Thoracic aorta (tissue), 2 donors: Measurements from ENCODE around the gene NLRP12. TPM values are rescaled to one million over a fixed set of nuclear protein-coding genes. Genes with fewer than 3 reads are reported as not detected.

Experiments used
- ATAC-seq: fragments of 150-250 bp; one replicate; pipeline ENCODE4 v1.8.0; 2017; ENCODE audit warnings: low read depth; ENCODE audit not compliant: insufficient number of reproducible peaks, low FRiP score
- DNase-seq: peaks from one replicate; pipeline ENCODE4 v3.0.0-alpha.2; 2020; ENCODE audit warnings: low spot score
- H3K27ac ChIP-seq, 2 donors: fragments of 200-600 bp; sonication (generic); 1 replicate in 1 of 2; 2 replicates in 1 of 2; pipeline ENCODE4 v1.5.1; 2016; ENCODE audit warnings: mild to moderate bottlenecking in 2 of 2, moderate library complexity in 2 of 2
- H3K27me3 ChIP-seq: fragments of 200-600 bp; sonication (generic); replicated peaks from 2 replicates; pipeline ENCODE4 v1.6.0; 2016; ENCODE audit warnings: mild to moderate bottlenecking; ENCODE audit not compliant: insufficient read depth
- H3K36me3 ChIP-seq: fragments of 200-600 bp; sonication (generic); one replicate; pipeline ENCODE4 v1.5.1; 2016
- H3K4me1 ChIP-seq, 2 donors: fragments of 200-600 bp; sonication (generic); 1 replicate in 1 of 2; 2 replicates in 1 of 2; pipeline versions ENCODE4 v1.5.1 to v1.6.0; 2016; ENCODE audit warnings: low read depth in 2 of 2, mild to moderate bottlenecking in 1 of 2; ENCODE audit not compliant: control insufficient read depth in 1 of 2
- H3K4me3 ChIP-seq: fragments of 200-600 bp; sonication (generic); 2 replicates; pipeline ENCODE4 v1.5.1; 2016; ENCODE audit warnings: mild to moderate bottlenecking
- H3K9me3 ChIP-seq: fragments of 200-600 bp; sonication (generic); 2 replicates; pipeline ENCODE4 v1.5.1; 2016
- total RNA-seq, 2 donors: library from RNA; depleted of rRNA; stranded (reverse); fragments of >200 nt; gene quantifications; one replicate each; pipeline versions ENCODE4 v1.1.0 to v1.2.3, GENCODE V29; 2016
- TF ChIP-seq, protein P1 (sequence below): fragments of 200-600 bp; sonication (generic); IDR thresholded peaks from one replicate; pipeline ENCODE4 v1.5.1; 2019; ENCODE audit warnings: antibody characterized with exemption

NLRP12 gene
- total RNA-seq, 2 donors from 2014 or later = 1.4 to 3.1 TPM

DNA sequence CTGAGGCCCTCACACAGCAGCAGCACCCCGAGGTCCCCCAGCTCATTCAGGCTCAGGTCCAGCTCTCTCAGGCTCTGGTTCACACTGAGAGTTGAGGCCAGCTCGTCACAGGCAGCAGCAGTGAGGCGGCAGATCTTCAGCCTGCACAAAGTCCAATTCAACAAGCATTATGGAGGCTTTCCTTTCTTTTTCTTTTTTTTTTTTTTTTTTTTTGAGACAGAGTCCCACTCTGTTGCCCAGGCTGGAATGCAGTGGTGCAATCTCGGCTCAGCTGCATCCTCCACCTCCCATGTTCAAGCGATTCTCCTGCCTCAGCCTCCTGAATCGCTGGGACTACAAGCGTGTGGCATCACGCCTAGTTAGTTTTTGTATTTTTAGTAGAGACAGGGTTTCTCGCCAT lies 22.9 kb downstream of the NLRP12 start:
- TF ChIP-seq, protein P1, sequence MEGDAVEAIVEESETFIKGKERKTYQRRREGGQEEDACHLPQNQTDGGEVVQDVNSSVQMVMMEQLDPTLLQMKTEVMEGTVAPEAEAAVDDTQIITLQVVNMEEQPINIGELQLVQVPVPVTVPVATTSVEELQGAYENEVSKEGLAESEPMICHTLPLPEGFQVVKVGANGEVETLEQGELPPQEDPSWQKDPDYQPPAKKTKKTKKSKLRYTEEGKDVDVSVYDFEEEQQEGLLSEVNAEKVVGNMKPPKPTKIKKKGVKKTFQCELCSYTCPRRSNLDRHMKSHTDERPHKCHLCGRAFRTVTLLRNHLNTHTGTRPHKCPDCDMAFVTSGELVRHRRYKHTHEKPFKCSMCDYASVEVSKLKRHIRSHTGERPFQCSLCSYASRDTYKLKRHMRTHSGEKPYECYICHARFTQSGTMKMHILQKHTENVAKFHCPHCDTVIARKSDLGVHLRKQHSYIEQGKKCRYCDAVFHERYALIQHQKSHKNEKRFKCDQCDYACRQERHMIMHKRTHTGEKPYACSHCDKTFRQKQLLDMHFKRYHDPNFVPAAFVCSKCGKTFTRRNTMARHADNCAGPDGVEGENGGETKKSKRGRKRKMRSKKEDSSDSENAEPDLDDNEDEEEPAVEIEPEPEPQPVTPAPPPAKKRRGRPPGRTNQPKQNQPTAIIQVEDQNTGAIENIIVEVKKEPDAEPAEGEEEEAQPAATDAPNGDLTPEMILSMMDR = no peak
- Histone ChIP-seq H3K9me3 (no peaks in the 10 kb centered on the region), H3K4me1 (no peaks in the 10 kb centered on the region), H3K27me3 (no peaks in the 10 kb centered on the region), H3K4me3 (no peak overlapping the region), H3K27ac (no peak overlapping the region), H3K36me3 (no peaks in the 10 kb centered on the region)
- DNase-seq (no peak), ATAC-seq (no peak)

DNA sequence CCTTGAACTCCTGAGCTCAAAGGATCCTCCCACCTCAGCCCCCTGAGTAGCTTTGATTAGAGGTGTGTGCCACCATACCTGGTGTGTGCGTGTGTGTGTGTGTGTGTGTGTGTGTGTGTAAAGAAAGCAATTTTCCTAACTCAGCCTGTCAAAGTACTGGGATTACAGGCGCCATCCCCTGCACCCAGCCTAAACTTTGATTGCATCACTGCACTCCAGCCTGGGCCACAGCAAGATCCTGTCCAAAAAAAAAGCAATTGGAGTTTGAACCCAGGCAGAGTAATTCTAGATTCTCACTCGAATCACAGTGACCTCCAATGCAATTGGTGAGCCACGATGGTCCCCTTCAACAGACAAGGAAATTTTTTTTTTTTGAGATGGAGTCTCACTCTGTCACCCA lies 29.1 kb downstream of the NLRP12 start:
- no peaks in the 10 kb centered on the region for H3K9me3 ChIP-seq
- DNase-seq (no peak), ATAC-seq (no peak)
- TF ChIP-seq, protein P1 = no peak
- no peaks in the 10 kb centered on the region for H3K36me3 ChIP-seq
- no peak overlapping the region for H3K27ac ChIP-seq
- H3K4me1 ChIP-seq = no peaks in the 10 kb centered on the region
- H3K27me3 ChIP-seq = no peaks in the 10 kb centered on the region
- H3K4me3 ChIP-seq = no peak overlapping the region

DNA sequence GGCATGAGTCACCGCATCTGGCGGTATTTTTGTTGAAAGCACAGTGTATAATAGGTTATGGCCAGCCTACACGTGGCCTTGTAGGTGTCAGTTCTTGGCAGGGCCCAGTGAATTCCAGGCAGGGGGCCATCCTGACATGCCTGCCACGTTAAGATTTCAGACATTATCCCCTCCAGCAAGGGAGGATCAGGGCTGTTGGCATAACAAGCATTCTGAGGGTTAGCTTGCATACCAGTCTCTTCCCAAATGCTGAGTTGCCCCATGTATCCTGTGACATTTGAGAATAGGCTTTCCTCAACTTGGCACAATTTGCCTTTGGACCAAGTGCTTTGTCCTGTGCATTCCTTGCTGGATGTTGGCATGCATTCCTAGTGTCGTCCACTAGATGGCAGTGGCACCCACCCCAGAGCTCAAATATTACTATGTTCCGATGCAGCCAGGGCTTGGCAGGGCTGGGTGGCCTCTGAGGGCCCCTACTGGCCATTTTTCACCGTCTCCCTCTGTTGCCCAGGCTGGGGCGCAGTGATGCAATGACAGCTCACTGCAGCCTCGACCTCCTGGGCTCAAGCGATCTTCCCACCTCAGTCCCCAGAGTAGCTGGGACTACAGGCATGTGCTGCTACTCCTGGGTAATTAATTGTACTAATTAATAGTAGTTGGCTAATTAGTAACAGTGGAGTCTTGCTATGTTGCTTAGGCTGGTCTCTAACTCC lies 31.2 kb downstream of the NLRP12 start:
- no peaks in the 10 kb centered on the region for H3K4me1 ChIP-seq
- ATAC-seq = peak; percentile 65
- H3K9me3 ChIP-seq = no peaks in the 10 kb centered on the region
- no peak overlapping the region for H3K4me3 ChIP-seq
- H3K27me3 ChIP-seq = no peaks in the 10 kb centered on the region
- H3K27ac ChIP-seq = no peak overlapping the region
- H3K36me3 ChIP-seq = no peaks in the 10 kb centered on the region
- TF ChIP-seq, protein P1 = peak; percentile 88
- peak; percentile 43 for DNase-seq

DNA sequence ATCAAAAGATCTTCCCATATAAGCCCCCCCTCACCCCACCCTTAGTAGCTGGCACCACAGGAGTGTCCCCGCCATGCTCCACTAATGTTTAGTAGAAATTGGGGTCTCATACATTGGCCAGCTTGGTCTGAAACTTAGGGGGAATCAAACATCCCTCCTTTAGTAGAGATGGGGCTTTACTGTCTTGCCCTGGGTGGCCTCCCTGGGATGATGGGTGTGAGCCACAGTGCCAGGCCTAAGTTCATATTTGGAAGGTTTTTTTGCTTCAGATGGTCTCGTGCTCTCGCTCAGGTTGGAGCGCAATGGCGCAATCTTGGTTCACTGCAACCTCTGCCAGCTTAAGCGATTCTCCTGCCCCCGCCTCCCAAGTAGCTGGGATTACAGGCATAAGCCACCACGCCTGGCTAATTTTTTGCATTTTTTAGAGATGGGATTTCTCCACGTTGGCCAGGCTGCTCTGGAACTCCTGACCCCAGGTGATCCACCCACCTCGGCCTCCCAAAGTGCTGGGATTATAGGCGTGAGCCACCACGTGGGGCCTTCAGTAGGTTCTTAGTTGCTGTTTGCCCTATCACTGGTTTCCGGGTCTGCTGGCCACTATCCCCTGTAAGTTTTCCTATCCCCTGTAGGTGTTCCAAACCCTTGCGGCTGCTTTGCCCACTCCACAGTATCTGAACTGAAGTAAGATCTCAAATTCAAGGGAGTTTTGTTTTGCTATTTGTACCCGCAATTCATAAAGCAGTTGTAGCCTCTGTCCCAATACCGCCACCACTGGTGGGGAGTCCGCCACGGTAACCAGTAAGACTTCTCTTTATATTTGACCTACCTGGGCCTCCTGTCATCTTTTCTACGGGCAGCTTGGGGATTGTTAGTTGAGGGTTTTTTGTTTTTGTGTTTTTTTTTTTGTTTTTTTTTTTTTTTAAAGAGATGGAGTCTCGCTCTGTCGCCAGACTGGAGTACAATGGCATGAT lies 34.1 kb downstream of the NLRP12 start:
- H3K4me1 ChIP-seq = no peaks in the 10 kb centered on the region
- H3K9me3 ChIP-seq = no peaks in the 10 kb centered on the region
- no peak for DNase-seq
- no peak overlapping the region for H3K4me3 ChIP-seq
- ATAC-seq = no peak
- H3K27me3 ChIP-seq = no peaks in the 10 kb centered on the region
- TF ChIP-seq, protein P1 = no peak
- H3K27ac ChIP-seq = no peak overlapping the region
- no peaks in the 10 kb centered on the region for H3K36me3 ChIP-seq

DNA sequence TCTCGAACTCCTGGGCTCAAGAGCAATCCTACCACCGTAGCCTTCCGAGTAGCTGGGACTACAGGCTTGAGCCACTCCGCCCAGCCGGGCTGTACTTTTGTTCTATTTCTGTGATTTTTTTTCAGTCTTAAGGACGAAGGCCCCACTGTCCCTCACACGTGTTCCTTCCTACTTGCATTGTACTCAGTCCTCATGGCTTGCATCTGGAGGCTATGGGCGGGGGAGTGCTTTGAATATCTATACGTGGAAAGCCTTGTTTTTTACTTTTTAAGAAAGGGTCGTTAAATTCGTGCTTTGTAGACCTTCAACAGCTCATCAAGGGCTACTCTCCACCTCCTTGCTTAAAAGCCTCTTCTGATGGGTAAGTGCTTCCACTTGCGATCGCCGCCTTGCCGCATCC lies 36.8 kb downstream of the NLRP12 start:
- Histone ChIP-seq H3K4me1 (no peaks in the 10 kb centered on the region), H3K4me3 (no peak overlapping the region), H3K9me3 (no peaks in the 10 kb centered on the region), H3K36me3 (no peaks in the 10 kb centered on the region), H3K27me3 (no peaks in the 10 kb centered on the region), H3K27ac (no peak overlapping the region)
- DNase-seq = no peak
- TF ChIP-seq, protein P1 = no peak
- no peak for ATAC-seq
